HG02852 (cell line): ENCODE data around the gene MSI2.

Experiments
- ATAC-seq: cut with Tn5 transposase; IDR thresholded peaks from one replicate; pipeline ENCODE4 v1.9.1; 2021; ENCODE audit warnings: mild to moderate bottlenecking, moderate library complexity; ENCODE audit not compliant: unreplicated experiment

The MSI2 gene

GRCh38 chr17:57387575-57387974 lies 131.3 kb downstream of the MSI2 start:
- no peak for ATAC-seq

- no peak for ATAC-seq
Measured at GRCh38 chr17:57388131-57388725, 131.9 kb downstream of the MSI2 start.

- no peak for ATAC-seq
Measured at GRCh38 chr17:57389473-57389872, 133.2 kb downstream of the MSI2 start.

- ATAC-seq, result no peak
Measured at GRCh38 chr17:57391076-57391825, 134.9 kb downstream of the MSI2 start.

GRCh38 chr17:57391857-57392471 lies 135.6 kb downstream of the MSI2 start:
- no peak for ATAC-seq

GRCh38 chr17:57393368-57393767 lies 137.0 kb downstream of the MSI2 start:
- ATAC-seq, result no peak

- ATAC-seq, result no peak
Measured at GRCh38 chr17:57394375-57394774, 138.1 kb downstream of the MSI2 start.

GRCh38 chr17:57395721-57396321 lies 139.5 kb downstream of the MSI2 start:
- ATAC-seq, result no peak

GRCh38 chr17:57396511-57396921 lies 140.2 kb downstream of the MSI2 start:
- ATAC-seq, result no peak

- no peak for ATAC-seq
Measured at GRCh38 chr17:57397402-57397801, 141.1 kb downstream of the MSI2 start.

GRCh38 chr17:57399690-57400089 lies 143.4 kb downstream of the MSI2 start:
- ATAC-seq, result no peak

- no peak for ATAC-seq
Measured at GRCh38 chr17:57400648-57401047, 144.3 kb downstream of the MSI2 start.

GRCh38 chr17:57401556-57402488 lies 145.5 kb downstream of the MSI2 start:
- no peak for ATAC-seq

GRCh38 chr17:57402681-57403180 lies 146.4 kb downstream of the MSI2 start:
- ATAC-seq, result no peak

GRCh38 chr17:57403236-57403635 lies 146.9 kb downstream of the MSI2 start:
- ATAC-seq, result no peak

GRCh38 chr17:57404073-57404472 lies 147.8 kb downstream of the MSI2 start:
- no peak for ATAC-seq

- no peak for ATAC-seq
Measured at GRCh38 chr17:57404795-57405490, 148.6 kb downstream of the MSI2 start.

- no peak for ATAC-seq
Measured at GRCh38 chr17:57405491-57406072, 149.3 kb downstream of the MSI2 start.

- no peak for ATAC-seq
Measured at GRCh38 chr17:57406131-57406980, 150.0 kb downstream of the MSI2 start.
